Thoracic aorta (tissue), 2 donors: ENCODE results near the gene MED9. TPM values are rescaled to one million over a fixed set of nuclear protein-coding genes. Genes with fewer than 3 reads are reported as not detected.

Experiments used
- ATAC-seq: fragments of 150-250 bp; one replicate; pipeline ENCODE4 v1.8.0; 2017; ENCODE audit warnings: low read depth; ENCODE audit not compliant: insufficient number of reproducible peaks, low FRiP score
- DNase-seq: peaks from one replicate; pipeline ENCODE4 v3.0.0-alpha.2; 2020; ENCODE audit warnings: low spot score
- H3K27ac ChIP-seq, 2 donors: fragments of 200-600 bp; sonication (generic); 1 replicate in 1 of 2; 2 replicates in 1 of 2; pipeline ENCODE4 v1.5.1; 2016; ENCODE audit warnings: mild to moderate bottlenecking in 2 of 2, moderate library complexity in 2 of 2
- H3K27me3 ChIP-seq: fragments of 200-600 bp; sonication (generic); replicated peaks from 2 replicates; pipeline ENCODE4 v1.6.0; 2016; ENCODE audit warnings: mild to moderate bottlenecking; ENCODE audit not compliant: insufficient read depth
- H3K36me3 ChIP-seq: fragments of 200-600 bp; sonication (generic); one replicate; pipeline ENCODE4 v1.5.1; 2016
- H3K4me1 ChIP-seq, 2 donors: fragments of 200-600 bp; sonication (generic); 1 replicate in 1 of 2; 2 replicates in 1 of 2; pipeline versions ENCODE4 v1.5.1 to v1.6.0; 2016; ENCODE audit warnings: low read depth in 2 of 2, mild to moderate bottlenecking in 1 of 2; ENCODE audit not compliant: control insufficient read depth in 1 of 2
- H3K4me3 ChIP-seq: fragments of 200-600 bp; sonication (generic); 2 replicates; pipeline ENCODE4 v1.5.1; 2016; ENCODE audit warnings: mild to moderate bottlenecking
- H3K9me3 ChIP-seq: fragments of 200-600 bp; sonication (generic); 2 replicates; pipeline ENCODE4 v1.5.1; 2016
- total RNA-seq, 2 donors: library from RNA; depleted of rRNA; stranded (reverse); fragments of >200 nt; gene quantifications; one replicate each; pipeline versions ENCODE4 v1.1.0 to v1.2.3, GENCODE V29; 2016
- TF ChIP-seq, protein P1 (sequence below): fragments of 200-600 bp; sonication (generic); IDR thresholded peaks from one replicate; pipeline ENCODE4 v1.5.1; 2019; ENCODE audit warnings: antibody characterized with exemption

Gene MED9
- total RNA-seq, 2 donors from 2014 or later, result 6.6 to 15.2 TPM

DNA sequence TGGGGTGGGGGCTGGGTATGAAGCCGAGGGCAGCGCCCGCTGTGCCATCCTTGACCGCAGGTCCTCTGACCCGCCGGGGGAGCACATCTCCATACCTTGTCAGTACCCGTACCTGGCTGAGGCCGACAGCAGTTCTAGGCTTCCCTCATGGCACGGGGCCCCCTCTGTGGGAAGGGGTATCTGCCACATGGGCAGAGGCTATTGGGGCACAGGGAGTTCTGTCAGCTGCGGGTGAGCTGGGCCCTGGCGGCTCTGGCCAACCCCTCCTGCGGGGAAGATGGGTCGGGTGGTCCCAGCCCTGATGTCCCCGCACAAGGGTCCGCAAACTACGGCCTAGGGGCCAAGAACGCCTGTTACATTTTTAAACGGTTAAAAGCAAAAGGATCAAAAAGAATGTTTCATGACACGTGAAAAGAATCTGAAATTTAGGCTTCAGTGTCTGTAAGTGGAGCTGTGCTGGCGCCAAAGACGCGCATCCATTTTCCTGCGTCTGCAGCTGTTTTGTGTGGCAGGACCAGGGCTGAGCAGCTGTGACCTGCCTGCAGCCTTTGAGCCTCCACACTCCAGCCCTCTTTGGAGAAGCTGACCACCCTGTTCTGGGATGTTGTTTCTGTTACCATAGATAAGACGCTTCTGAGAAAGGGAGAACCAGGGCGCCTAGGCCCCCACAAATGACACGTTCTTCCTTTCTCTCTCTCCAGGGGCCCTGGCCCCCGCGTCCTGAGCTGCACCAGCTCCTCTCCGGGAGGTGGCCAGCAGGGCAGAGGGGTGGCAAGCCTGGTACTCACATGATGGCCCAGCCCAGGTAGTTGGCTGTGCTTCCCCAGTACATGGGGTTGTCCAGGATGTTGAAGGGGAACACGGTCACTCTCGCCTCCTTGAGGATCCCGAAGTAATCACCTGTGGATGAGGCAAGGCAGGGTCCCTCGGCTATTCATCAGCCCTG is 32.1 kb downstream of the MED9 start:
- Histone ChIP-seq H3K4me1 (peaks cover 3 to 9% of the 10 kb centered on the region in 2 donors), H3K9me3 (no peaks in the 10 kb centered on the region), H3K36me3 (no peaks in the 10 kb centered on the region), H3K27me3 (no peaks in the 10 kb centered on the region), H3K4me3 (no peak overlapping the region), H3K27ac (no peak overlapping the region)
- no peak for DNase-seq
- ATAC-seq, result no peak
- TF ChIP-seq, protein P1, sequence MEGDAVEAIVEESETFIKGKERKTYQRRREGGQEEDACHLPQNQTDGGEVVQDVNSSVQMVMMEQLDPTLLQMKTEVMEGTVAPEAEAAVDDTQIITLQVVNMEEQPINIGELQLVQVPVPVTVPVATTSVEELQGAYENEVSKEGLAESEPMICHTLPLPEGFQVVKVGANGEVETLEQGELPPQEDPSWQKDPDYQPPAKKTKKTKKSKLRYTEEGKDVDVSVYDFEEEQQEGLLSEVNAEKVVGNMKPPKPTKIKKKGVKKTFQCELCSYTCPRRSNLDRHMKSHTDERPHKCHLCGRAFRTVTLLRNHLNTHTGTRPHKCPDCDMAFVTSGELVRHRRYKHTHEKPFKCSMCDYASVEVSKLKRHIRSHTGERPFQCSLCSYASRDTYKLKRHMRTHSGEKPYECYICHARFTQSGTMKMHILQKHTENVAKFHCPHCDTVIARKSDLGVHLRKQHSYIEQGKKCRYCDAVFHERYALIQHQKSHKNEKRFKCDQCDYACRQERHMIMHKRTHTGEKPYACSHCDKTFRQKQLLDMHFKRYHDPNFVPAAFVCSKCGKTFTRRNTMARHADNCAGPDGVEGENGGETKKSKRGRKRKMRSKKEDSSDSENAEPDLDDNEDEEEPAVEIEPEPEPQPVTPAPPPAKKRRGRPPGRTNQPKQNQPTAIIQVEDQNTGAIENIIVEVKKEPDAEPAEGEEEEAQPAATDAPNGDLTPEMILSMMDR, result no peak

DNA sequence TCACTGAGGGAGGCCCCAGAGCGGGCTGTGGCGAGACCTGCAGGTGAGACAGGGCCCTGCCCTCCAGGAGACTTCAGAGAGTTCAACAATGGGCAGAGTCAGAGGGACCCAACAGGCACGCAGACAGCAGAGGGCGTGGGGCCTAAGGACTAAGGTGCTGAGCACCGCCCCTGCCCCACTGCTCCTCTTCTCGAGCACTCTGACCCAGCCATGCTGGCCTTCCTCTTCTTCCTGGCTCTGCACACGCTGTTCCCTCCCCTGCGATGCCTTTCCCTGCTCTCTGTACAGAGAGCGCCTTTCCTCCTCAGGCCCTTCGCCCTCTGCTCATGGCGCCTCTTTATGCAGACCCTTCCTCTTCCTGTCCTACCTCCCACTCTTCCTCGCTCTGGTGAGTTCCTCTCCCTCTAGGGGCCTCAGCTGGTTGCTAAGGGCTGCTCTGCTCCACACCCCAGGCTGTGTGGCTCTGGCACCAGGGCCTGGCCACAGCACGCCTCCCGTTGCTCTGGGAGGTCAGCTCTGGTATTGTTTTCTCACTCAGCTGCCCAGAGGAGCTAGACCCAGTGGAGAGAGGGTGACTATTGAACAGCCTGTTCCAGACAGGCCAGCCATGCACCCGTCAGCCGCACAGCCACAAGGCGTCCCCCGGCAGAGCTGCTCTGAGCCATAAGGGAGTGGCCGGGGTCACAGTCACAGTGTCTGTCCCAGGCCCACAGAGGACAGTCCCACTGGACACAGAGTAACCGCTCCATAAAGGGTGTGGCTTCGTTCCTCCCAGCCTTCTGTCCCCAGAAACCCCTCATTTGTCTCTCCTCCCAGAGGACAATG is 33.0 kb downstream of the MED9 start:
- H3K36me3 ChIP-seq, result no peaks in the 10 kb centered on the region
- ATAC-seq (no peak), DNase-seq (no peak)
- no peak overlapping the region for H3K27ac ChIP-seq
- H3K27me3 ChIP-seq, result no peaks in the 10 kb centered on the region
- H3K4me3 ChIP-seq, result no peak overlapping the region
- no peaks in the 10 kb centered on the region for H3K9me3 ChIP-seq
- TF ChIP-seq, protein P1, result no peak
- peaks cover 3 to 9% of the 10 kb centered on the region in 2 donors for H3K4me1 ChIP-seq

DNA sequence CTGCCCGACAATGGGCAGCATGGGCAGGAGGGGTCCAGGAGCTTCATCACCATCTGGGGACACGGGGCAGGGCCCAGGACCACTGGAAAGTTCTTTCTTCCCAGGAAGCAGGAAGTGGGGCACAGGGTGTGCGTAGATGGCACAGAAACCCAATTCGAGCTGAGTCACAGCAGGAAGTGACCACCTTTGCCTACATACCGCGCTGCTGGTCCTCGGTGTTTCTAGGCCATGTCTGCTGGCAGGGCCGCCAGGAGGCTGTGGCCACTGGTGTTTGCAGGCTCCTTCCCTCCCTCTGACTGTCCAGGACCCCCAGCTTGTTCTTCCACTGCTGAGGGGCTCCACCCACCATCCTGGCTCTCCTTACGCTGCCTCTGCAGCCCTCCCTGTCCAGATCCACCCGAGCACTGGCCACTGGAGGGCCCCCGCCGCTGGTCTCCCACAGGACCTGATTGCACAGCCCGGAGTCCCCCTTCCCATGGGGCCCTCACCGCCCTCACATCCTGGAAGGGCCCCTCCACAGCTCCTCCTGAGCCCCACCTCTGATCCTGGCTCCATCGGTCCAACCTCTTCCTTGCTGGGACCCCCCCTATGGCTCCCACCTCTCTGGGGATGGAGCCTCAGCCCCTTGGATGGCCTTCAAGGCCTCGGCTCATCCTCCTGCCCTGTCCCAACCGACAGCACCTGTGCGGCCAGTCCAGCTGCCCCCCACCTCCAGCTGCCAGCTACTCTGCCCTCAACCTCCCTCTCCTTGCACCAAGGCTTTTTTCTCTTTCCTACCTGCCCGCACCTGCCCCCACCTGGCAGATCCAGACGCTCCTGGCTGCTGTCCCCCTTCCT is 33.9 kb downstream of the MED9 start:
- no peak overlapping the region for H3K27ac ChIP-seq
- H3K4me1 ChIP-seq, result peaks cover 3 to 9% of the 10 kb centered on the region in 2 donors
- no peaks in the 10 kb centered on the region for H3K9me3 ChIP-seq
- no peaks in the 10 kb centered on the region for H3K27me3 ChIP-seq
- no peak for ATAC-seq
- no peak for DNase-seq
- H3K36me3 ChIP-seq, result no peaks in the 10 kb centered on the region
- TF ChIP-seq, protein P1, result no peak
- no peak overlapping the region for H3K4me3 ChIP-seq

DNA sequence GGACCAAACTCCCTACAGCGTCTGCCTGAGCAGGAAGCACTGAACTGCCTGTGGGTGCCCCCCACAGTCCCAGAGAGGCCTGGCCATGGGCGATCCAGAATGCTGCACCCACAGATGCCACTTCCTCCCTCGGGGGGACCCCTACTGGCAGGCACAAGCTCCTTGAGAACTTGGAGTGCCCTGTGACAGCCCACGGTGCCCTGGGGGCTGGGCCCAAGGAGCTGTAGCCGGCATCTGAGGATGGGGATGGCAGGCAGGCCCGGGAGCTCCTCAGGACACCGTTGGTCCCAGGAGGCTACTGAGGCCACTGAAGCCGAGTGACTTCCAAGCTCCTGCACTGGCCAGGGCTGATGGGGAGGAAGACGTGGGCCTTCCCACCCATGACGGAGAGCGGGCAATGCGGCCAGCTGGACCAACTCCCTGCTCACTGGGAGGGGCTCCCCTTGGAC is 34.5 kb downstream of the MED9 start:
- H3K4me1 ChIP-seq, result peaks cover 3 to 9% of the 10 kb centered on the region in 2 donors
- H3K4me3 ChIP-seq, result no peak overlapping the region
- no peak overlapping the region for H3K27ac ChIP-seq
- ATAC-seq (no peak), DNase-seq (no peak)
- H3K27me3 ChIP-seq, result no peaks in the 10 kb centered on the region
- H3K36me3 ChIP-seq, result no peaks in the 10 kb centered on the region
- no peaks in the 10 kb centered on the region for H3K9me3 ChIP-seq
- TF ChIP-seq, protein P1, result no peak
